Spleen (tissue), 11 donors: ENCODE results near the gene PIGN. TPM values are rescaled to one million over a fixed set of nuclear protein-coding genes. Genes with fewer than 3 reads are reported as not detected.

Source experiments
- DNase-seq: peaks from one replicate; pipeline ENCODE4 v3.0.0-alpha.2; 2020
- H3K27ac ChIP-seq, 8 donors: fragments of 200-600 bp; sonication (generic) in 7 of 8; 1 replicate in 4 of 8; 2 replicates in 4 of 8; pipeline versions ENCODE4 v1.5.0 to v1.8.0; 2016 to 2021; ENCODE audit warnings: inconsistent platforms in 4 of 8, mild to moderate bottlenecking in 4 of 8, moderate library complexity in 1 of 8
- H3K27me3 ChIP-seq, 7 donors: fragments of 200-600 bp; sonication (generic) in 6 of 7; replicated peaks in 1 of 7; 1 replicate in 4 of 7; 2 replicates in 3 of 7; pipeline versions ENCODE4 v1.5.0 to v1.8.0; 2016 to 2021; ENCODE audit warnings: inconsistent platforms in 3 of 7, mild to moderate bottlenecking in 1 of 7
- H3K36me3 ChIP-seq, 6 donors: fragments of 200-600 bp; sonication (generic) in 5 of 6; 1 replicate in 4 of 6; 2 replicates in 2 of 6; pipeline versions ENCODE4 v1.5.0 to v1.8.0; 2016 to 2021; ENCODE audit warnings: inconsistent platforms in 2 of 6
- H3K4me1 ChIP-seq, 6 donors: fragments of 200-600 bp; sonication (generic) in 5 of 6; 1 replicate in 3 of 6; 2 replicates in 3 of 6; pipeline versions ENCODE4 v1.5.0 to v1.8.0; 2016 to 2021; ENCODE audit warnings: inconsistent platforms in 3 of 6
- H3K4me3 ChIP-seq, 8 donors: fragments of 200-600 bp; sonication (generic) in 7 of 8; 1 replicate in 4 of 8; 2 replicates in 4 of 8; pipeline versions ENCODE4 v1.5.0 to v1.8.0; 2016 to 2021; ENCODE audit warnings: inconsistent platforms in 4 of 8, mild to moderate bottlenecking in 4 of 8, moderate library complexity in 2 of 8
- H3K9me3 ChIP-seq, 8 donors: fragments of 200-600 bp; sonication (generic) in 7 of 8; 1 replicate in 4 of 8; 2 replicates in 4 of 8; pipeline versions ENCODE4 v1.5.0 to v1.8.0; 2016 to 2021; ENCODE audit warnings: inconsistent platforms in 4 of 8
- POLR2A ChIP-seq, 3 donors: fragments of 450-650 bp; IDR thresholded peaks; one replicate each; pipeline ENCODE4 v1.5.1; 2017; ENCODE audit warnings: antibody characterized with exemption in 3 of 3, mild to moderate bottlenecking in 1 of 3
- POLR2AphosphoS5 ChIP-seq, 3 donors: sonication (generic); formaldehyde crosslinking; IDR thresholded peaks; one replicate each; pipeline ENCODE4 v1.5.1; 2017; ENCODE audit warnings: antibody characterized with exemption in 3 of 3
- WGBS, 5 donors: extraction: QIAGEN DNeasy Blood & Tissue Kit in 3 of 5; methylation state at CpG; one replicate each; pipeline versions ENCODE4 v1.1.5 to v1.1.7; 2013 to 2018; 5-methylcytosine and 5-hydroxymethylcytosine counted together
- intact Hi-C: fragments of 100-400 bp; cut with DNase I; formaldehyde crosslinking; loops from one replicate; pipeline ENCODE4 v1.15.0; 2023; ENCODE audit warnings: low total_unique reads
- polyA plus RNA-seq, 3 donors: library from polyadenylated mRNA; stranded (reverse); fragments of 200-250 nt; gene quantifications; one replicate each; pipeline ENCODE4 v1.2.1, GENCODE V29; 2013
- total RNA-seq, 7 donors: library from RNA; depleted of rRNA in 3 of 7; stranded (reverse); fragments of >200 nt in 3 of 7; fragmentation: NEBNext Ultra II Directional in 4 of 7; extraction: Animal tissue kit (Norgen Biotek cat#: 25700) in 4 of 7; gene quantifications; one replicate each; pipeline versions ENCODE4 v1.1.0 to v1.2.1, GENCODE V29; 2016 to 2021
- TF ChIP-seq, protein P1 (sequence below), 11 experiments: fragments of 200-600 bp in 7 of 11; fragments of 450-650 bp in 4 of 11; sonication (generic) in 4 of 11; IDR thresholded peaks in 8 of 11; conservative IDR thresholded peaks in 3 of 11; 1 replicate in 7 of 11; 2 replicates in 4 of 11; pipeline versions ENCODE4 v1.4.0 to v1.8.0; 2016 to 2021; ENCODE audit warnings: antibody characterized with exemption in 11 of 11, inconsistent platforms in 4 of 11, mild to moderate bottlenecking in 1 of 11
- donor health status: healthy with polysubstance abuse.
- donor health status: DM: no; HTN: no; CAD: no; lungs with moderate emphysema.
- donor health status: DM: no; HTN: no; CAD: no.
- donor health status: Bipolar disorder and iron deficiency.
- donor health status: healthy.
- donor health status: DM: no; HTN: no; CAD: no.
- donor health status: DM: yes; HTN: yes; CAD: no.

Gene PIGN
- total and polyA plus RNA-seq, 10 donors: 4.0 to 41.4 (median 25.4) TPM

DNA sequence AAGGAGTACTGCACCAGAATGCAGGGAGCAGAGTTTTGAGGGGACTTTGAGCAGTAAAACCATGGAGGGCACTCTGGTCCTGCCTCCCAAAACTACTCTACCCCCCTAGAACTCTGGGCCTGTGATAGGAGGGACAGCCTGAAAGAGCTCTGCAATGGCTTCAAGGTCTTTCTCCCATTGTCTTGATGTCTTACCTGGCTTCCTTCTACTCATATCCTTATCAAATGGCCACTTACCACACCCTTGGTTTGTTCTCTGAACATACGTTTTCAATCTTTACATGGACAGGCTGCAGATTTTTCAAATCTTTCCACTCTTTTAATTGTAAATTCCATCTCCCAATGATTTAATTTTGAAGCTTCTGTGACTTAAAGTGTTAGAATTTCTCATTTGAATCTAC lies 27.9 kb upstream of the PIGN start:
- no peak for DNase-seq
- Histone ChIP-seq H3K4me1 (no peaks in the 10 kb centered on the region), H3K27me3 (no peaks in the 10 kb centered on the region), H3K9me3 (no peaks in the 10 kb centered on the region), H3K4me3 (no peak overlapping the region), H3K36me3 (peaks cover 0 to 53% (median 19%) of the 10 kb centered on the region in 6 donors), H3K27ac (no peak overlapping the region)
- TF ChIP-seq, protein P1, sequence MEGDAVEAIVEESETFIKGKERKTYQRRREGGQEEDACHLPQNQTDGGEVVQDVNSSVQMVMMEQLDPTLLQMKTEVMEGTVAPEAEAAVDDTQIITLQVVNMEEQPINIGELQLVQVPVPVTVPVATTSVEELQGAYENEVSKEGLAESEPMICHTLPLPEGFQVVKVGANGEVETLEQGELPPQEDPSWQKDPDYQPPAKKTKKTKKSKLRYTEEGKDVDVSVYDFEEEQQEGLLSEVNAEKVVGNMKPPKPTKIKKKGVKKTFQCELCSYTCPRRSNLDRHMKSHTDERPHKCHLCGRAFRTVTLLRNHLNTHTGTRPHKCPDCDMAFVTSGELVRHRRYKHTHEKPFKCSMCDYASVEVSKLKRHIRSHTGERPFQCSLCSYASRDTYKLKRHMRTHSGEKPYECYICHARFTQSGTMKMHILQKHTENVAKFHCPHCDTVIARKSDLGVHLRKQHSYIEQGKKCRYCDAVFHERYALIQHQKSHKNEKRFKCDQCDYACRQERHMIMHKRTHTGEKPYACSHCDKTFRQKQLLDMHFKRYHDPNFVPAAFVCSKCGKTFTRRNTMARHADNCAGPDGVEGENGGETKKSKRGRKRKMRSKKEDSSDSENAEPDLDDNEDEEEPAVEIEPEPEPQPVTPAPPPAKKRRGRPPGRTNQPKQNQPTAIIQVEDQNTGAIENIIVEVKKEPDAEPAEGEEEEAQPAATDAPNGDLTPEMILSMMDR (IDR thresholded peaks at IDR 0.05 in 8 of 11, conservative IDR thresholded peaks at IDR 0.05 in 3 of 11): no peak
- TF ChIP-seq POLR2AphosphoS5 (IDR thresholded peaks at IDR 0.05) (no peak), POLR2A (IDR thresholded peaks at IDR 0.05) (no peak)
- WGBS, 5 donors: 58 to 81% (median 78%) methylated on average over 1 of the region's 1 CpG
- intact Hi-C loops: no loop called here

DNA sequence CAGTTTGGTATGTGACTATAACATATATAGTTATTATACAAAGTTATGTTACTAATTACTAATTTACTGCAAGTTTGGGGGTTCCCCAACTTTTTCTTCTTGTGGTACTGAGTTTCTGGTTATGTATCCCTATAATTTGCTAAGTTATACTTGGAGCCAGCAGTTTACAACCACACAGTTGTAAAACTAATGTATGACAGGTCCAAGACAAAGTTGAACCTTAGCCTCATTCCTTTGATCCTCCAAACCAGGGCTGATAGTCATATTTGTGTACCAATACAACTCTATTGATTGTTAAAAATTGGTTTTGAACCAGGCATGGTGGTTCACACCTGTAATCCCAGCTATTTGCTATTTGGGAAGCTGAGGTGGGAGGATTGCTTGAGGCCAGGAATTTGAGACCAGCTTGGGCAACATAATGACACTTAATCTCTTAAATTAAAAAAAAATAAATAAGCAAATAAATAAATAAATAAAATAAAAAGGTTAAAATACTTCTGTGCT lies 24.5 kb upstream of the PIGN start:
- Histone ChIP-seq H3K4me3 (no peak overlapping the region), H3K36me3 (peaks cover 0 to 49% (median 19%) of the 10 kb centered on the region in 6 donors), H3K9me3 (no peaks in the 10 kb centered on the region), H3K27me3 (no peaks in the 10 kb centered on the region), H3K27ac (no peak overlapping the region), H3K4me1 (peaks cover 0 to 23% (median 3%) of the 10 kb centered on the region in 6 donors)
- no peak for DNase-seq
- intact Hi-C loops: no loop called here
- TF ChIP-seq, protein P1 (IDR thresholded peaks at IDR 0.05 in 8 of 11, conservative IDR thresholded peaks at IDR 0.05 in 3 of 11): no peak
- TF ChIP-seq POLR2AphosphoS5 (IDR thresholded peaks at IDR 0.05): no peak
- no peak for TF ChIP-seq POLR2A (IDR thresholded peaks at IDR 0.05)

DNA sequence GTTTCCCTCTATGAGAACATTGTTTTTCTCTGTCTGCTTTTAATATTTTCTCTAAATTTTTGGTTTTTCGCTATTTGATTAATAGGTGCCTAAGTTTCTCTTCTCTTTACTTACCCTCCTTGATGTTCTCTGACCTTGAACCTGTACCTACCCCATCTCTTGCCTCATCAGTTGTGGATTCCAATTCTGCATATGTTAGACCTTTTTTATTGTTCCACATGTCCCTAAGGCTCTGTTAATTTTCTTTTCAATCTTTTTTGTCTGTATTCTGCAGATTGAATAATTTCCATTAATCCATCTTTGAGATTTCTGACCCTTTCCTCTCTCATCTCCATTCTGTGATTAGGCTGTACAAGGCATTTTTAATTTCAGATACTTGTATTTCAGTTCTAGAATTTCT lies 23.3 kb upstream of the PIGN start:
- no peak overlapping the region for H3K27ac ChIP-seq
- intact Hi-C loops: no loop called here
- no peak for DNase-seq
- H3K27me3 ChIP-seq: no peaks in the 10 kb centered on the region
- TF ChIP-seq, protein P1 (IDR thresholded peaks at IDR 0.05 in 8 of 11, conservative IDR thresholded peaks at IDR 0.05 in 3 of 11): no peak
- no peak for TF ChIP-seq POLR2AphosphoS5 (IDR thresholded peaks at IDR 0.05)
- TF ChIP-seq POLR2A (IDR thresholded peaks at IDR 0.05): no peak
- H3K9me3 ChIP-seq: no peaks in the 10 kb centered on the region
- peaks cover 0 to 23% (median 3%) of the 10 kb centered on the region in 6 donors for H3K4me1 ChIP-seq
- H3K4me3 ChIP-seq: no peak overlapping the region
- peaks cover 0 to 44% (median 19%) of the 10 kb centered on the region in 6 donors for H3K36me3 ChIP-seq
- 96 to 100% (median 100%) methylated on average over 1 of the region's 1 CpG for WGBS, 5 donors

DNA sequence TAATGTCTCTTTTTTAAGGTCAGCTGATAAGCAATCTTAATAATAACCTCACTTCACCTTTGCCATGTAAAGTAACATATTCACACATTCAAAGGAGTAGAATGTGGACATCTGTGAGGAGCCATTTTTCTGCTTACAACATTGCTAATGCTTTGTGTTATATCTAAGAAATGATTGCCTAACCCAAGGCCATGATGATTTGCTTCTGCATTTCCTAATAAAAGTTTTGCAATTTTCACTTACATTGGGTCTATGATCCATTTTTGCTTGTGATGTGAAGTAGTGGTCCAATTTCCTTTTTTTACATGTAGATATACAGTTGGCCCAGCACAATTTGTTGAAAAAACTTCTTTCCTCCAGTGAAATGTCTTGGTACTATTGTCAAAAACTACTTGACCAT lies 22.2 kb upstream of the PIGN start:
- Histone ChIP-seq H3K36me3 (peaks cover 0 to 33% (median 16%) of the 10 kb centered on the region in 6 donors), H3K27me3 (no peaks in the 10 kb centered on the region), H3K4me1 (peaks cover 0 to 23% (median 3%) of the 10 kb centered on the region in 6 donors), H3K4me3 (no peak overlapping the region), H3K27ac (peak overlapping the region in 2 of 8 donors; percentile 6 to 26), H3K9me3 (no peaks in the 10 kb centered on the region)
- intact Hi-C loops: no loop called here
- DNase-seq: no peak
- TF ChIP-seq POLR2A (IDR thresholded peaks at IDR 0.05) (no peak), POLR2AphosphoS5 (IDR thresholded peaks at IDR 0.05) (no peak)
- TF ChIP-seq, protein P1 (IDR thresholded peaks at IDR 0.05 in 8 of 11, conservative IDR thresholded peaks at IDR 0.05 in 3 of 11): no peak
